ENCODE results near the gene ZNF467. TPM values are rescaled to one million over a fixed set of nuclear protein-coding genes. Genes with fewer than 3 reads are reported as not detected.

The ZNF467 gene
- total and polyA plus RNA-seq, 2 of the 8 experiments (the other 6 are each of a cell fraction or from before 2014, with no cell fraction given) = 0.50 to 0.51 TPM

GRCh38 chr7:149748076-149748874 lies 25.1 kb downstream of the ZNF467 start:
- H3K9me3 ChIP-seq (ENCODE audit: insufficient read depth in 2 of 2, low read depth in 1 of 2, low read length in 1 of 2) = no peaks in the 10 kb centered on the region
- no peaks in the 10 kb centered on the region for H3K79me1 ChIP-seq (ENCODE audit: low read depth, low read length)
- DNase-seq (ENCODE audit: low read depth in 1 of 2, low spot score in 2 of 2) = peak in 1 of 2 experiments; percentile 43
- no peak overlapping the region for H3K14ac ChIP-seq (ENCODE audit: insufficient read length)
- H3K4ac ChIP-seq (replicated peaks; ENCODE audit: insufficient read length, low read depth, low read length) = no peak overlapping the region
- H3K4me1 ChIP-seq (replicated peaks in 1 of 4; ENCODE audit: control insufficient read depth in 3 of 4, insufficient read depth in 4 of 4, low read length in 3 of 4) = peaks cover 0 to 7% (median 0%) of the 10 kb centered on the region in 4 experiments; a peak in 1 of 7 replicates
- FAIRE-seq = peak; percentile 42
- H3K27ac ChIP-seq (ENCODE audit: low read depth, low read length) = no peak overlapping the region
- H3K27me3 ChIP-seq (replicated peaks in 1 of 4; ENCODE audit: control insufficient read depth in 3 of 4, extremely low read depth in 1 of 4, insufficient read depth in 3 of 4, low read length in 3 of 4) = no peaks in the 10 kb centered on the region
- no peak overlapping the region for H2BK120ac ChIP-seq (replicated peaks; ENCODE audit: low read depth, low read length)
- H4K5ac ChIP-seq (ENCODE audit: insufficient read length, low read depth, low read length) = no peak overlapping the region
- H3K4me3 ChIP-seq (ENCODE audit: extremely low read depth in 1 of 4, insufficient read depth in 2 of 4, low read depth in 3 of 4, low read length in 4 of 4) = 0 out of 8 replicates have a peak overlapping the region, but pooled peaks of 1 of the 4 experiments have one; percentile 3
- no peak overlapping the region for H4K91ac ChIP-seq (replicated peaks; ENCODE audit: insufficient read length, low read length)
- H2BK15ac ChIP-seq (ENCODE audit: low read length) = no peak overlapping the region
- H3K36me3 ChIP-seq (ENCODE audit: control insufficient read depth in 2 of 4, insufficient read depth in 4 of 4, low read length in 3 of 4) = no peaks in the 10 kb centered on the region
- peak overlapping the region in 1 of 2 experiments; percentile 32; a peak in 1 of 4 replicates for H3K4me2 ChIP-seq (ENCODE audit: insufficient read depth in 1 of 2, low read depth in 2 of 2, low read length in 2 of 2)
- no peak overlapping the region for H2BK20ac ChIP-seq (ENCODE audit: low read length)
- POLR2A ChIA-PET (ENCODE audit: partially characterized antibody) = interaction anchor here (0.6 to 1.2 kb wide), 3 partner anchors 9 to 33 kb away, joined by 3 to 6 read pairs (median 4); no protein-coding TSS in a partner anchor
- H2AFZ ChIP-seq (ENCODE audit: low read length) = no peak overlapping the region
- no peak overlapping the region for H2BK12ac ChIP-seq (ENCODE audit: low read depth, low read length)
- H3K18ac ChIP-seq (ENCODE audit: extremely low read depth, low read length) = no peak overlapping the region
- H2BK5ac ChIP-seq (ENCODE audit: low read depth, low read length) = no peak overlapping the region
- no peaks in the 10 kb centered on the region for H3K79me2 ChIP-seq (ENCODE audit: control insufficient read depth in 1 of 2, insufficient read depth in 2 of 2, low read length in 2 of 2)
- no peak overlapping the region for H3K9ac ChIP-seq (replicated peaks in 1 of 4; ENCODE audit: extremely low read depth in 1 of 4, low read depth in 3 of 4, low read length in 3 of 4)
- CTCF ChIA-PET (ENCODE audit: partially characterized antibody) = interaction anchor here (0.6 to 5.0 kb wide), 17 partner anchors 7 to 733 kb away, joined by 3 to 39 read pairs (median 4); no protein-coding TSS in a partner anchor
- no peak overlapping the region for H2AK5ac ChIP-seq (ENCODE audit: low read depth, low read length)
- 70% methylated on average over 9 of the region's 9 CpGs; no CpG with 5 or more reads in 1 of the 2 experiments for WGBS, 2 experiments (ENCODE audit: extremely low coverage in 1 of 2, insufficient coverage in 1 of 2, insufficient read length in 1 of 2, insufficient replicate concordance in 2 of 2, low coverage in 1 of 2, low lambda C conversion rate in 2 of 2, missing lambda C conversion rate in 1 of 2)
- no peak overlapping the region for H3K23ac ChIP-seq (ENCODE audit: insufficient read length)
- no peak overlapping the region for H3K56ac ChIP-seq (replicated peaks; ENCODE audit: insufficient read length, low read depth, low read length)
- H3K23me2 ChIP-seq (ENCODE audit: low read depth, low read length) = no peaks in the 10 kb centered on the region
- no peak overlapping the region for H4K8ac ChIP-seq (ENCODE audit: extremely low read depth, insufficient read depth, low read length)
- H4K20me1 ChIP-seq (replicated peaks in 1 of 2; ENCODE audit: control insufficient read depth in 1 of 2, insufficient read depth in 2 of 2, low read length in 2 of 2) = peaks cover 0 to 1% of the 10 kb centered on the region in 2 experiments
- no peak for TF ChIP-seq PHF8 (conservative IDR thresholded peaks at IDR 0.05; ENCODE audit: low read depth, low read length)
- TF ChIP-seq GTF2F1 (IDR thresholded peaks at IDR 0.05; ENCODE audit: borderline replicate concordance, low read depth, low read length) = no peak
- 0 out of 2 replicates have a peak, but pooled peaks have one; percentile 33 for TF ChIP-seq E2F6 (IDR thresholded peaks at IDR 0.05)
- no peak for TF ChIP-seq HDAC6 (IDR thresholded peaks at IDR 0.05; ENCODE audit: low read depth, low read length)
- no peak for TF ChIP-seq SP2 (IDR thresholded peaks at IDR 0.05; ENCODE audit: low read length)
- peak in 1 of 2 experiments; percentile 84; a peak in 2 of 4 replicates for TF ChIP-seq SIN3A (conservative IDR thresholded peaks at IDR 0.05 in 1 of 2, IDR thresholded peaks at IDR 0.05 in 1 of 2; ENCODE audit: low read depth in 1 of 2, low read length in 2 of 2)
- no peak for TF ChIP-seq RAD21 (IDR thresholded peaks at IDR 0.05 in 1 of 2, conservative IDR thresholded peaks at IDR 0.05 in 1 of 2; ENCODE audit: low read depth in 2 of 2, low read length in 2 of 2)
- TF ChIP-seq BRCA1 (IDR thresholded peaks at IDR 0.05; ENCODE audit: low read depth, low read length) = no peak
- TF ChIP-seq CTBP2 (IDR thresholded peaks at IDR 0.05; ENCODE audit: borderline replicate concordance, insufficient read depth, insufficient read length, low read length) = no peak
- TF ChIP-seq SRF (IDR thresholded peaks at IDR 0.05; ENCODE audit: low read depth, low read length) = no peak

All from H1 (cell line).